ENCODE data around the gene SDF2L1. TPM values are rescaled to one million over a fixed set of nuclear protein-coding genes. Genes with fewer than 3 reads are reported as not detected.
"Not testable (repeated sequence)": the region's sequence is repeated elsewhere in the genome, so short reads cannot be mapped to it uniquely, and the experiment has no call there.

The SDF2L1 gene
- total RNA-seq, 1 donor = 18.3 TPM

DNA sequence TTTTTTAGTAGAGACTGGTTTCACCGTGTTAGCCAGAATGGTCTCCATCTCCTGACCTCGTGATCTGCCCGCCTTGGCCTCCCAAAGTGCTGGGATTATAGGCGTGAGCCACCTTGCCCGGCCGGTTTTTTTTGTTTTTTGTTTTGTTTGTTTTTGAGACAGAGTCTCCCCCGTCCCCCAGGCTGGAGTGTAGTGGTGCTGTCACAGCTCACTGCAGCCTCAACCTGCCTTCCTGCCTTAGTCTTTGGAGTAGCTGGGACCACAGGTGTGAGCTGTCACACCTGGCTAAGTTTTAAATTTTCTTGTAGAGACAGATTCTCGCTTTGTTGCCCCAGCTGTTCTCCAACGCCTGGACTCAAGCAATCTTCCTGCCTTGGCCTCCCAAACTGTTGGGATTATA is 26.9 kb downstream of the SDF2L1 start:
- no peak for DNase-seq (ENCODE audit: low read depth)
- TF ChIP-seq, protein P1, sequence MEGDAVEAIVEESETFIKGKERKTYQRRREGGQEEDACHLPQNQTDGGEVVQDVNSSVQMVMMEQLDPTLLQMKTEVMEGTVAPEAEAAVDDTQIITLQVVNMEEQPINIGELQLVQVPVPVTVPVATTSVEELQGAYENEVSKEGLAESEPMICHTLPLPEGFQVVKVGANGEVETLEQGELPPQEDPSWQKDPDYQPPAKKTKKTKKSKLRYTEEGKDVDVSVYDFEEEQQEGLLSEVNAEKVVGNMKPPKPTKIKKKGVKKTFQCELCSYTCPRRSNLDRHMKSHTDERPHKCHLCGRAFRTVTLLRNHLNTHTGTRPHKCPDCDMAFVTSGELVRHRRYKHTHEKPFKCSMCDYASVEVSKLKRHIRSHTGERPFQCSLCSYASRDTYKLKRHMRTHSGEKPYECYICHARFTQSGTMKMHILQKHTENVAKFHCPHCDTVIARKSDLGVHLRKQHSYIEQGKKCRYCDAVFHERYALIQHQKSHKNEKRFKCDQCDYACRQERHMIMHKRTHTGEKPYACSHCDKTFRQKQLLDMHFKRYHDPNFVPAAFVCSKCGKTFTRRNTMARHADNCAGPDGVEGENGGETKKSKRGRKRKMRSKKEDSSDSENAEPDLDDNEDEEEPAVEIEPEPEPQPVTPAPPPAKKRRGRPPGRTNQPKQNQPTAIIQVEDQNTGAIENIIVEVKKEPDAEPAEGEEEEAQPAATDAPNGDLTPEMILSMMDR (IDR thresholded peaks at IDR 0.05; ENCODE audit: insufficient read depth, low read length) = no peak
- no peak overlapping the region for H3K4me3 ChIP-seq (ENCODE audit: low read depth, low read length)

DNA sequence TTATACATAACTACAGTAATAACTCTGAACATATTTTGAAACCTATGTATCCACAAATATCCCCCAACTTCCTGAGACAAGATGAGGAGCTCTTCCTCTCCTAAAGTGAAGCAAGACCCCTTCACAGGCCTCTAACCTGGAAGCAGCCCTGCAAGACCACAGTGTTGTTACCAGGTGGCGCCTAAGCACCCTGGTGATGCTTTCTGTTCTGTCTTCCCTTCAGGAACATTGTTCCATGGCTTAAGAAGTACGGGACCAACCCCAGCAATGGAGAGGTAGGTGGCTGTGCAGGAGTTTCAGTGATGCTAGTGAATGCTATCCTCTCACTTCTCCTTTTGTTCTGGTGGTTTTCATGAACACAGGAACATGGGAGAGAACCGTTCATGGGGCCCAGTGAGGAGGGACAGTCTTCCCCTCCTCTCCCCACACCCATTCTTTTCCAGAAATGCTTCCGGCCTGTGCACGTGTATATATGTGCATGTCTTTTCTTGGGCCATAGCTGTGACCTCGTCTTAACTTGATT is 30.1 kb downstream of the SDF2L1 start:
- DNase-seq (ENCODE audit: low read depth) = no peak
- TF ChIP-seq, protein P1 (IDR thresholded peaks at IDR 0.05; ENCODE audit: insufficient read depth, low read length) = no peak
- H3K4me3 ChIP-seq (ENCODE audit: low read depth, low read length) = no peak overlapping the region

GRCh38 chr22:21673534-21674321 is 31.6 kb downstream of the SDF2L1 start:
- DNase-seq (ENCODE audit: low read depth) = no peak
- TF ChIP-seq, protein P1 (IDR thresholded peaks at IDR 0.05; ENCODE audit: insufficient read depth, low read length) = no peak
- no peak overlapping the region for H3K4me3 ChIP-seq (ENCODE audit: low read depth, low read length)

GRCh38 chr22:21674638-21675245 is 32.6 kb downstream of the SDF2L1 start:
- TF ChIP-seq, protein P1 (IDR thresholded peaks at IDR 0.05; ENCODE audit: insufficient read depth, low read length) = no peak
- no peak for DNase-seq (ENCODE audit: low read depth)
- no peak overlapping the region for H3K4me3 ChIP-seq (ENCODE audit: low read depth, low read length)

DNA sequence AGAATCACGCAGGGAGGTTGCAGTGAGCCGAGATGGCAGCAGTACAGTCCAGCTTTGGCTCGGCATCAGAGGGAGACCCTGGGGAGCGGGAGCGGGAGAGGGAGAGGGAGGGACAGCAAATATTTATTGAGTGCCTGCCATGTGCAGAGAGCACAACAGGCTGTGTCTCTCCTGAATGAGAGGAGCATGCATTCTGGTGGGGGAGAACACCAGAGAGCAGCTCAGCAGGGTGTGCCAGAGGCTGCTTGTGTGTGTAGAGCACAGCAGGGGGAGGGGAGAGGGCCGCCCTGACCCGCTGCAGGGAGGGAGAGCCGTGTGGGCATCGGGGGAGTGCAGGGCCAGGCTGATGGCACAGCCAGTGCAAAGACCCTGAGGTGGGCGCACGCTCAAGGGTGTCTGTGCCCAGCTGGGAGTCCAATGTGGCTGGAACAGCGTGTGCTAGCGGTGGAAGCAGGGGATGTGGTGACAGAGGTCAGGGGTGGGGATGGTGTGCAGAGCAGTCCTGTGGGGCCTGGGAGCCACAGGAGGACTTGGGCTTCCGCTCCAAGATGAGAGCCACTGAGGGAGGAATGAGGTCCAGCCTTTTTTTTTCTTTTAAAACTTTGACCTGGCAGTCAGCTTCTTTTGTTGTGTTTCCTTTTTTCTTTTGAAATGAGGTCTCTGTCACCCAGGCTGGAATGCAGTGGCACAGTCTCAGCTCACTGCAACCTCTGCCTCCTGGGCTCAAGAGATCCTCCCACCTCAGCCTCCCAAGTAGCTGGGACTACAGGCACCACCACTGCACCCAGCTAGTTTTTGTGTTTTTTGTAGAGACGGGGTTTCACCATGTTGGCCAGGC is 35.7 kb downstream of the SDF2L1 start:
- TF ChIP-seq, protein P1 (IDR thresholded peaks at IDR 0.05; ENCODE audit: insufficient read depth, low read length) = no peak
- no peak overlapping the region for H3K4me3 ChIP-seq (ENCODE audit: low read depth, low read length)
- DNase-seq (ENCODE audit: low read depth) = no peak

DNA sequence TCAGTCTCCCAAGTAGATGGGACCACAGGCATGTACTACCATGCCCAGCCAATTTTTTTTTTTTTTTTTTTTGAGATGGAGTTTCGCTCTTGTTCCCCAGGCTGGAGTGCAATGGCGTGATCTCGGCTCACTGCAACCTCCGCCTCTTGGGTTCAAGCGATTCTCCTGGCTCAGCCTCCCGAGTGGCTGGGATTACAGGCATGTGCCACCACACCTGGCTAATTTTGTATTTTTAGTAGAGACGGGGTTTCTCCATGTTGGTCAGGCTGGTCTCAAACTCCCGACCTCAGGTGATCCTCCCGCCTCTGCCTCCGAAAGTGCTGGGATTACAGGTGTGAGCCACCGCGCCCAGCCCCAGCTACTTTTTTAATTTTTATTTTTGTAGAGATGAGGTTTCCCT is 36.7 kb downstream of the SDF2L1 start:
- not testable (repeated sequence) for H3K4me3 ChIP-seq (ENCODE audit: low read depth, low read length); DNase-seq (ENCODE audit: low read depth)

GRCh38 chr22:21679383-21679782 is 37.3 kb downstream of the SDF2L1 start:
- TF ChIP-seq, protein P1 (IDR thresholded peaks at IDR 0.05; ENCODE audit: insufficient read depth, low read length) = no peak
- H3K4me3 ChIP-seq (ENCODE audit: low read depth, low read length) = no peak overlapping the region
- DNase-seq (ENCODE audit: low read depth) = no peak
